Parathyroid adenoma (tissue), 2 donors: Measurements from ENCODE around the gene EIF3A.

Source experiments
- H2AFZ ChIP-seq: fragments of 300-600 bp; sonication (generic); one replicate; pipeline ENCODE4 v1.7.0; 2017; ENCODE audit warnings: antibody characterized with exemption, mild to moderate bottlenecking
- H3K27ac ChIP-seq: fragments of 300-600 bp; sonication (generic); one replicate; pipeline ENCODE4 v1.7.0; 2017
- H3K27me3 ChIP-seq: fragments of 300-600 bp; sonication (generic); one replicate; pipeline ENCODE4 v1.7.0; 2017; ENCODE audit warnings: low read length; ENCODE audit not compliant: control insufficient read depth, insufficient read depth
- H3K36me3 ChIP-seq: fragments of 300-600 bp; sonication (generic); one replicate; pipeline ENCODE4 v1.7.0; 2017; ENCODE audit warnings: low read length; ENCODE audit not compliant: control insufficient read depth, insufficient read depth
- H3K4me1 ChIP-seq: fragments of 300-600 bp; sonication (generic); one replicate; pipeline ENCODE4 v1.7.0; 2017; ENCODE audit warnings: control low read depth
- H3K4me2 ChIP-seq: fragments of 300-600 bp; sonication (generic); one replicate; pipeline ENCODE4 v1.7.0; 2017; ENCODE audit warnings: low read length
- H3K4me3 ChIP-seq: fragments of 300-600 bp; sonication (generic); one replicate; pipeline ENCODE4 v1.7.0; 2017; ENCODE audit warnings: low read depth, low read length
- H3K79me2 ChIP-seq: fragments of 300-600 bp; sonication (generic); one replicate; pipeline ENCODE4 v1.7.0; 2017; ENCODE audit warnings: control low read depth
- H3K9ac ChIP-seq: fragments of 300-600 bp; sonication (generic); one replicate; pipeline ENCODE4 v1.7.0; 2017; ENCODE audit warnings: mild to moderate bottlenecking
- H3K9me3 ChIP-seq: fragments of 300-600 bp; sonication (generic); one replicate; pipeline ENCODE4 v1.7.0; 2017; ENCODE audit warnings: low read length; ENCODE audit not compliant: control insufficient read depth
- CTCF ChIP-seq: fragments of 300-600 bp; sonication (generic); IDR thresholded peaks from one replicate; pipeline ENCODE4 v1.7.0; 2017; ENCODE audit warnings: antibody characterized with exemption, mild to moderate bottlenecking
- donor health status: primary hyperparathyroidism.

The EIF3A gene

GRCh38 chr10:118993214-118993613, 87.4 kb downstream of the EIF3A start:
- H3K36me3 ChIP-seq = no peaks in the 10 kb centered on the region
- no peaks in the 10 kb centered on the region for H3K27me3 ChIP-seq
- no peaks in the 10 kb centered on the region for H3K4me1 ChIP-seq
- no peak overlapping the region for H3K27ac ChIP-seq
- H3K9me3 ChIP-seq = no peaks in the 10 kb centered on the region
- H3K9ac ChIP-seq = no peak overlapping the region
- H3K4me3 ChIP-seq = no peak overlapping the region
- no peak overlapping the region for H2AFZ ChIP-seq
- no peak for TF ChIP-seq CTCF
- H3K79me2 ChIP-seq = no peaks in the 10 kb centered on the region
- no peak overlapping the region for H3K4me2 ChIP-seq

- no peaks in the 10 kb centered on the region for H3K9me3 ChIP-seq
Measured at GRCh38 chr10:118992496-118992895, 88.1 kb downstream of the EIF3A start.

GRCh38 chr10:118990326-118990725, 90.3 kb downstream of the EIF3A start:
- H3K9me3 ChIP-seq = no peaks in the 10 kb centered on the region
- no peaks in the 10 kb centered on the region for H3K79me2 ChIP-seq
- no peak overlapping the region for H3K4me2 ChIP-seq
- no peaks in the 10 kb centered on the region for H3K36me3 ChIP-seq
- H3K4me3 ChIP-seq = no peak overlapping the region
- H2AFZ ChIP-seq = no peak overlapping the region
- H3K27ac ChIP-seq = no peak overlapping the region
- no peaks in the 10 kb centered on the region for H3K4me1 ChIP-seq
- no peak overlapping the region for H3K9ac ChIP-seq
- no peaks in the 10 kb centered on the region for H3K27me3 ChIP-seq
- TF ChIP-seq CTCF = no peak

More at GRCh38 chr10:118992496-118992895, 88.1 kb downstream of the EIF3A start:
- Histone ChIP-seq H3K4me3 (no peak overlapping the region), H3K9ac (no peak overlapping the region), H3K27me3 (no peaks in the 10 kb centered on the region), H3K79me2 (no peaks in the 10 kb centered on the region), H3K4me2 (no peak overlapping the region), H2AFZ (no peak overlapping the region), H3K27ac (no peak overlapping the region), H3K36me3 (no peaks in the 10 kb centered on the region), H3K4me1 (no peaks in the 10 kb centered on the region)
- TF ChIP-seq CTCF = no peak

GRCh38 chr10:118986815-118987790, 93.5 kb downstream of the EIF3A start:
- no peaks in the 10 kb centered on the region for H3K4me1 ChIP-seq
- H3K9me3 ChIP-seq = no peaks in the 10 kb centered on the region
- no peak overlapping the region for H3K27ac ChIP-seq
- H3K27me3 ChIP-seq = no peaks in the 10 kb centered on the region
- no peak overlapping the region for H3K4me2 ChIP-seq
- no peaks in the 10 kb centered on the region for H3K79me2 ChIP-seq
- H3K4me3 ChIP-seq = no peak overlapping the region
- no peak overlapping the region for H3K9ac ChIP-seq
- H2AFZ ChIP-seq = no peak overlapping the region
- no peak for TF ChIP-seq CTCF
- no peaks in the 10 kb centered on the region for H3K36me3 ChIP-seq
